Heart left ventricle (tissue), 13 donors: ENCODE measurements around the gene GRM1.

Experiments used
- CTCF ChIP-seq, 12 donors: fragments of 200-600 bp; sonication (generic) in 4 of 12; IDR thresholded peaks; one replicate each; pipeline versions ENCODE4 v1.5.0 to v1.8.0; 2018 to 2022; ENCODE audit warnings: antibody characterized with exemption in 12 of 12, mild to moderate bottlenecking in 5 of 12
- POLR2A ChIP-seq, 2 donors: fragments of 450-650 bp; IDR thresholded peaks; one replicate each; pipeline ENCODE4 v1.6.1; 2017; ENCODE audit warnings: antibody characterized with exemption in 2 of 2, mild to moderate bottlenecking in 2 of 2, moderate library complexity in 2 of 2
- donor health status: ischemic (EF 13 %, LVEDD 7.1; RV severe dilation, severe dysfunction).
- donor health status: DM: no; HTN: yes; CAD: no.
- donor health status: DM: no; HTN: no; CAD: no.
- donor health status: ischemic (EF 25% LVEDD 6.9; RV normal size, moderate dysfunction).
- donor health status: ischemic (EF 25% LVEDD 5.7; RV mildly dilated, moderate dysfunction).
- donor health status: ischemic (EF 35%, LVEDD 5.7; RV mildly dilated, moderate dysfunction).
- donor health status: nonischemic (EF 11% LVEDD 7.7; RV severe dilation, severe dysfunction).
- donor health status: DM: yes; HTN: yes; CAD: no.
- donor health status: PGD.
- donor health status: ischemic (EF 29% LVEDD 5.4; RV normal size, mild dysfunction).
- donor health status: nonischemic (EF 23%, LVEDD 6.1; RV moderate dilation, normal function).

DNA sequence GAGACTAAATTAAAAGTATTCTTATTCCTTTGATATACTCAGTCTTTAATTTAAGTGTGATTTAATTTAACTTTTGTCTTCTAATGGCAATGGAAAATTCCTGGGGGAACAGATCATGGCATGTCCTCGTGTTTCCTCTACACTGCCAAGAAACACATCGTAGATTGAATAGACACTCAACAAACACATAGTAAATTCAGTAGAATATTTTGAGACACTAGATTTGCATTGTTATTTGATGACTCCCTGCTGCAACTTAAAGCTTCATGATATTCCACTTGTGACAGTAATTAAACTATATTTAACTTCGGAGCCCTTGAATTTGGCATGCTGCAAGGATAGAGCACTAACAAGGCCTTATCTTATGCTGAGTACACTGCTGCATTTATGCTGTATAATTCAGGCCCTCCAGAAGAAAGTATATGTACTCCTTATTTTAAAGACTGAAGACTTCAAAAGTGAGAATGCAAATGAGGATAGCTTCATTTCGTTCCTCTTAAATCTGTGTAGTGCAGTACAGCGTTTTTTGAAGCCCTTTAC lies 84.3 kb downstream of the GRM1 start:
- TF ChIP-seq CTCF (IDR thresholded peaks at IDR 0.05) (no peak), POLR2A (IDR thresholded peaks at IDR 0.05) (no peak)
